Type B pancreatic cell (in vitro differentiated cells): Measurements from ENCODE around the gene COLQ. TPM values are rescaled to one million over a fixed set of nuclear protein-coding genes. Genes with fewer than 3 reads are reported as not detected.

Source experiments
- DNase-seq: peaks from one replicate; pipeline ENCODE4 v3.0.0; 2021; ENCODE audit warnings: mixed read lengths; ENCODE audit not compliant: unreplicated experiment; ENCODE audit errors: extremely low spot score
- H3K27ac Mint-ChIP-seq: 2 replicates; pipeline ENCODE4 v1.8.0; 2021; ENCODE audit warnings: mild to moderate bottlenecking, mixed read lengths
- H3K27me3 Mint-ChIP-seq: 2 replicates; pipeline ENCODE4 v1.8.0; 2021; ENCODE audit warnings: mixed read lengths
- H3K36me3 Mint-ChIP-seq: 2 replicates; pipeline ENCODE4 v1.8.0; 2021; ENCODE audit warnings: mixed read lengths
- H3K4me1 Mint-ChIP-seq: one replicate; pipeline ENCODE4 v1.8.0; 2021; ENCODE audit warnings: mixed read lengths; ENCODE audit not compliant: unreplicated experiment
- H3K4me3 Mint-ChIP-seq: 2 replicates; pipeline ENCODE4 v1.8.0; 2021; ENCODE audit warnings: mild to moderate bottlenecking, mixed read lengths
- H3K9me3 Mint-ChIP-seq: 2 replicates; pipeline ENCODE4 v1.8.0; 2021; ENCODE audit warnings: mixed read lengths
- CTCF ChIP-seq: fragments of 200-600 bp; sonication (generic); conservative IDR thresholded peaks from 2 replicates; pipeline ENCODE4 v1.5.0; 2021; ENCODE audit warnings: antibody characterized with exemption, mild to moderate bottlenecking
- total RNA-seq: library from RNA; stranded (reverse); gene quantifications from 2 replicates; pipeline ENCODE4 v1.2.1, GENCODE V29; 2021; ENCODE audit warnings: low replicate concordance

The COLQ gene
- total RNA-seq, 1 donor from 2014 or later, result 4.1 TPM

DNA sequence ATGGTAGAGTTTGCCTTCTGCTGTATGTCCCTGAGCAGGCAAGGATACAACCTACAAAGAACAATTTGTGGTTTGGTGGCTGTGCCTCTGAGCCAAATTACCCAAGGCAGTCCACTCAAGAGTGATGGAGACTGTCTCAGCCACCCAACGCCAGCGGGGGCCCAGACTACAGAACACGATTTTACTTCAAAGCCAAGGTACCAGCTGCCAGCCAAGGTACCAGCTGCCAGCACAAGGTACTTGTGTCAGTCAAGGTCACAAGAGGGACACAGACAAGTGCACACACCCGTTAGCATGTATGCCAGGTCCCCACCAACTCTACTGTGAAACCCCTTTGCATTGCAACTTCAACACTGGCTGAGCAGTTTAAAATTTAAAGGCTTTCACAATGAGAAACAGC, 23.5 kb downstream of the COLQ start:
- no peaks in the 10 kb centered on the region for H3K27me3 Mint-ChIP-seq
- H3K4me1 Mint-ChIP-seq, result peaks cover 29% of the 10 kb centered on the region
- H3K4me3 Mint-ChIP-seq, result no peak overlapping the region
- H3K36me3 Mint-ChIP-seq, result no peaks in the 10 kb centered on the region
- DNase-seq, result no peak
- H3K9me3 Mint-ChIP-seq, result no peaks in the 10 kb centered on the region
- no peak for TF ChIP-seq CTCF
- no peak overlapping the region for H3K27ac Mint-ChIP-seq

- Mint-ChIP-seq H3K27ac (no peak overlapping the region), H3K36me3 (no peaks in the 10 kb centered on the region), H3K4me1 (peaks cover 29% of the 10 kb centered on the region), H3K4me3 (no peak overlapping the region), H3K9me3 (no peaks in the 10 kb centered on the region), H3K27me3 (no peaks in the 10 kb centered on the region)
- no peak for TF ChIP-seq CTCF
- no peak for DNase-seq
Measured at GRCh38 chr3:15496341-15496664, 25.2 kb downstream of the COLQ start.

- Mint-ChIP-seq H3K36me3 (no peaks in the 10 kb centered on the region), H3K9me3 (no peaks in the 10 kb centered on the region), H3K27ac (no peak overlapping the region), H3K4me3 (no peak overlapping the region), H3K27me3 (no peaks in the 10 kb centered on the region), H3K4me1 (peaks cover 29% of the 10 kb centered on the region)
- DNase-seq, result no peak
- TF ChIP-seq CTCF, result no peak
Measured at GRCh38 chr3:15495461-15496340, 25.8 kb downstream of the COLQ start.

DNA sequence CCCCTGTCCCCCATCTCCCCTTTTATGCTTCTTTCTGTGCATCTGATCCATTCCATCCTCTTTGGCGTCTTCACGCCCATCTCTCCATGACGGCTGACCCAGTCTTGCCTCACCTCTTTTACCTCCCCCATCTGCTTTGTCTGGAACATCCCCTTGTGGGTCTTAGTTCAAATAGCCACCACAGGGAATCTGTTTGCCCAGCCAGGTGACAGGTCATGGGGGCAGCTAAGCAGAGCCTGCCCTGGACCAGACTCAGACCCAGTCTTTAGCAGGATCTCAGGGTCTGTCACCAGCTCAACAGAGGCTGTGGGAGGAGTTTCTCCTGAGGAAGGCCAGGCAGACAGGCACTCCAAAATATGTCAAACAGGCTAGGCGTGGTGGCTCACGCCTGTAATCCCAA, 28.1 kb downstream of the COLQ start:
- no peak for DNase-seq
- peaks cover 26% of the 10 kb centered on the region for H3K4me1 Mint-ChIP-seq
- H3K9me3 Mint-ChIP-seq, result no peaks in the 10 kb centered on the region
- H3K4me3 Mint-ChIP-seq, result no peak overlapping the region
- no peaks in the 10 kb centered on the region for H3K36me3 Mint-ChIP-seq
- H3K27me3 Mint-ChIP-seq, result no peaks in the 10 kb centered on the region
- no peak for TF ChIP-seq CTCF
- no peak overlapping the region for H3K27ac Mint-ChIP-seq

- Mint-ChIP-seq H3K9me3 (no peaks in the 10 kb centered on the region), H3K4me1 (peaks cover 23% of the 10 kb centered on the region), H3K36me3 (no peaks in the 10 kb centered on the region), H3K4me3 (no peak overlapping the region), H3K27me3 (no peaks in the 10 kb centered on the region), H3K27ac (no peak overlapping the region)
- no peak for DNase-seq
- TF ChIP-seq CTCF, result no peak
Measured at GRCh38 chr3:15492847-15493360, 28.6 kb downstream of the COLQ start.
